H1 (cell line): ENCODE data around the gene SNX6. TPM values are rescaled to one million over a fixed set of nuclear protein-coding genes. Genes with fewer than 3 reads are reported as not detected.

Experiments
- CTCF ChIA-PET: fragments of 300-600 bp; sonication (Branson Sonifier 250); formaldehyde crosslinking; loops from one replicate; lab custom pipeline; 2021; ENCODE audit not compliant: partially characterized antibody; lab: Charles Lee
- POLR2A ChIA-PET: fragments of 300-600 bp; sonication (Branson Sonifier 250); formaldehyde crosslinking; loops from one replicate; lab custom pipeline; 2021; ENCODE audit warnings: inconsistent platforms; ENCODE audit not compliant: partially characterized antibody; lab: Charles Lee
- DNase-seq, 2 experiments: peaks; one replicate each; pipeline versions ENCODE4 v3.0.0 to v3.0.0-alpha.2; 2010 to 2022; ENCODE audit warnings: low spot score in 2 of 2, low read depth in 1 of 2, mixed read lengths in 1 of 2
- FAIRE-seq: peaks from 2 replicates; lab custom pipeline; 2011; peaks lifted over from hg19 to GRCh38; lab: Jason Lieb, UNC
- H2AFZ ChIP-seq: 2 replicates; pipeline ENCODE4 v1.8.1; 2012; ENCODE audit warnings: low read length, inconsistent platforms
- H2AK5ac ChIP-seq: 2 replicates; pipeline ENCODE4 v1.6.1; 2013; ENCODE audit warnings: low read depth, low read length
- H2BK120ac ChIP-seq: replicated peaks from 2 replicates; pipeline ENCODE3; 2013; ENCODE audit warnings: low read depth, low read length, inconsistent platforms
- H2BK12ac ChIP-seq: 2 replicates; pipeline ENCODE4 v1.6.1; 2013; ENCODE audit warnings: low read depth, low read length
- H2BK15ac ChIP-seq: 2 replicates; pipeline ENCODE4 v1.6.1; 2013; ENCODE audit warnings: low read length
- H2BK20ac ChIP-seq: 2 replicates; pipeline ENCODE4 v1.6.1; 2013; ENCODE audit warnings: low read length
- H2BK5ac ChIP-seq: 2 replicates; pipeline ENCODE4 v1.6.1; 2013; ENCODE audit warnings: low read depth, low read length
- H3K14ac ChIP-seq: 2 replicates; pipeline ENCODE4 v1.6.1; 2013; ENCODE audit warnings: inconsistent platforms; ENCODE audit not compliant: insufficient read length
- H3K18ac ChIP-seq: 2 replicates; pipeline ENCODE4 v1.6.1; 2013; ENCODE audit warnings: low read length; ENCODE audit errors: extremely low read depth
- H3K23ac ChIP-seq: 2 replicates; pipeline ENCODE4 v1.6.1; 2013; ENCODE audit warnings: inconsistent platforms; ENCODE audit not compliant: insufficient read length
- H3K23me2 ChIP-seq: 2 replicates; pipeline ENCODE4 v1.6.1; 2013; ENCODE audit warnings: low read depth, low read length
- H3K27ac ChIP-seq: 2 replicates; pipeline ENCODE4 v1.6.1; 2011; ENCODE audit warnings: low read depth, low read length, inconsistent platforms
- H3K27me3 ChIP-seq, 4 experiments: replicated peaks in 1 of 4; 1 replicate in 1 of 4; 2 replicates in 3 of 4; pipeline versions ENCODE4 v1.6.1 to v1.8.1; 2011 to 2013; ENCODE audit warnings: low read length in 3 of 4, mild to moderate bottlenecking in 3 of 4, inconsistent platforms in 2 of 4, mixed read lengths in 2 of 4, moderate library complexity in 1 of 4; ENCODE audit not compliant: control insufficient read depth in 3 of 4, insufficient read depth in 3 of 4; ENCODE audit errors: extremely low read depth in 1 of 4
- H3K36me3 ChIP-seq, 4 experiments: 2 replicates each; pipeline versions ENCODE4 v1.6.1 to v1.8.1; 2011 to 2013; ENCODE audit warnings: mild to moderate bottlenecking in 4 of 4, low read length in 3 of 4, moderate library complexity in 2 of 4, control low read depth in 1 of 4, inconsistent platforms in 1 of 4; ENCODE audit not compliant: insufficient read depth in 4 of 4, control insufficient read depth in 2 of 4
- H3K4ac ChIP-seq: replicated peaks from 2 replicates; pipeline ENCODE3; 2013; ENCODE audit warnings: low read length, low read depth, mixed read lengths, inconsistent platforms; ENCODE audit not compliant: insufficient read length
- H3K4me1 ChIP-seq, 4 experiments: replicated peaks in 1 of 4; 1 replicate in 1 of 4; 2 replicates in 3 of 4; pipeline versions ENCODE4 v1.6.1 to v1.8.1; 2011 to 2013; ENCODE audit warnings: low read length in 3 of 4, inconsistent platforms in 2 of 4, mixed read lengths in 1 of 4; ENCODE audit not compliant: insufficient read depth in 4 of 4, control insufficient read depth in 3 of 4
- H3K4me2 ChIP-seq, 2 experiments: 2 replicates each; pipeline versions ENCODE4 v1.6.1 to v1.8.1; 2011 to 2013; ENCODE audit warnings: low read depth in 2 of 2, low read length in 2 of 2, control low read depth in 1 of 2, inconsistent platforms in 1 of 2, mild to moderate bottlenecking in 1 of 2; ENCODE audit not compliant: insufficient read depth in 1 of 2
- H3K4me3 ChIP-seq, 4 experiments: fragments of 200-600, 300-600 bp in 1 of 4; sonication (generic), shearing (Covaris generic), sonication (Bioruptor Twin) in 1 of 4; 2 replicates each; pipeline versions ENCODE4 v1.5.1 to v1.8.1; 2011 to 2016; ENCODE audit warnings: low read length in 4 of 4, low read depth in 3 of 4, control low read depth in 2 of 4, inconsistent platforms in 2 of 4, mild to moderate bottlenecking in 2 of 4, mixed read lengths in 1 of 4, moderate library complexity in 1 of 4; ENCODE audit not compliant: insufficient read depth in 2 of 4; ENCODE audit errors: extremely low read depth in 1 of 4
- H3K56ac ChIP-seq: replicated peaks from 2 replicates; pipeline ENCODE3; 2013; ENCODE audit warnings: low read depth, mild to moderate bottlenecking, mixed read lengths, low read length, inconsistent platforms; ENCODE audit not compliant: insufficient read length
- H3K79me1 ChIP-seq: 2 replicates; pipeline ENCODE4 v1.6.1; 2013; ENCODE audit warnings: low read depth, low read length, control low read depth
- H3K79me2 ChIP-seq, 2 experiments: 2 replicates each; pipeline versions ENCODE4 v1.6.1 to v1.8.1; 2012 to 2013; ENCODE audit warnings: low read length in 2 of 2, mild to moderate bottlenecking in 2 of 2, inconsistent platforms in 1 of 2; ENCODE audit not compliant: insufficient read depth in 2 of 2, control insufficient read depth in 1 of 2
- H3K9ac ChIP-seq, 4 experiments: replicated peaks in 1 of 4; 1 replicate in 1 of 4; 2 replicates in 3 of 4; pipeline versions ENCODE4 v1.6.1 to v1.8.1; 2011 to 2013; ENCODE audit warnings: low read depth in 3 of 4, low read length in 3 of 4, control low read depth in 2 of 4, mild to moderate bottlenecking in 2 of 4, moderate library complexity in 2 of 4, inconsistent platforms in 1 of 4; ENCODE audit errors: extremely low read depth in 1 of 4
- H3K9me3 ChIP-seq, 2 experiments: 2 replicates each; pipeline versions ENCODE4 v1.6.1 to v1.8.1; 2012 to 2013; ENCODE audit warnings: mild to moderate bottlenecking in 2 of 2, moderate library complexity in 2 of 2, control low read depth in 1 of 2, inconsistent platforms in 1 of 2, low read depth in 1 of 2, low read length in 1 of 2, mixed read lengths in 1 of 2; ENCODE audit not compliant: insufficient read depth in 2 of 2
- H4K20me1 ChIP-seq, 2 experiments: replicated peaks in 1 of 2; 2 replicates each; pipeline versions ENCODE3 to v1.8.1; 2011 to 2013; ENCODE audit warnings: inconsistent platforms in 2 of 2, low read length in 2 of 2, mild to moderate bottlenecking in 1 of 2; ENCODE audit not compliant: insufficient read depth in 2 of 2, control insufficient read depth in 1 of 2
- H4K5ac ChIP-seq: 2 replicates; pipeline ENCODE4 v1.6.1; 2013; ENCODE audit warnings: low read length, low read depth, mixed read lengths, inconsistent platforms; ENCODE audit not compliant: insufficient read length
- H4K8ac ChIP-seq: 2 replicates; pipeline ENCODE4 v1.8.0; 2013; ENCODE audit warnings: mild to moderate bottlenecking, moderate library complexity, low read length, inconsistent platforms; ENCODE audit not compliant: insufficient read depth; ENCODE audit errors: extremely low read depth
- H4K91ac ChIP-seq: replicated peaks from 2 replicates; pipeline ENCODE3; 2013; ENCODE audit warnings: low read length, mixed read lengths, inconsistent platforms; ENCODE audit not compliant: insufficient read length
- CHD2 ChIP-seq: IDR thresholded peaks from 2 replicates; pipeline ENCODE4 v1.6.1; 2012; ENCODE audit warnings: low read length, improper control_type of control experiment
- EZH2 ChIP-seq: fragments of 200-600 bp; sonication (generic); IDR thresholded peaks from 2 replicates; pipeline ENCODE4 v1.7.1; 2012; ENCODE audit warnings: low read depth, mild to moderate bottlenecking, moderate library complexity, low read length, inconsistent platforms; ENCODE audit not compliant: severe bottlenecking
- MAX ChIP-seq: IDR thresholded peaks from 2 replicates; pipeline ENCODE4 v1.6.1; 2012; ENCODE audit warnings: inconsistent platforms
- POLR2AphosphoS5 ChIP-seq: IDR thresholded peaks from 2 replicates; pipeline ENCODE4 v1.6.1; 2011; ENCODE audit warnings: low read depth, low read length
- ZNF274 ChIP-seq: IDR thresholded peaks from 2 replicates; pipeline ENCODE4 v1.7.0; 2012; ENCODE audit warnings: low read length, borderline replicate concordance; ENCODE audit errors: extremely low read depth
- WGBS, 2 experiments: shearing (Covaris generic) in 1 of 2; methylation state at CpG; one replicate each; pipeline versions ENCODE4 v1.1.6 to v1.1.7; 2013 to 2015; ENCODE audit warnings: low lambda C conversion rate in 2 of 2, mixed read lengths in 2 of 2, inconsistent platforms in 1 of 2, low coverage in 1 of 2, missing lambda C conversion rate in 1 of 2; ENCODE audit not compliant: insufficient replicate concordance in 2 of 2, insufficient coverage in 1 of 2, insufficient read length in 1 of 2; ENCODE audit errors: extremely low coverage in 1 of 2, missing lambda C conversion rate in 1 of 2; 5-methylcytosine and 5-hydroxymethylcytosine counted together
- polyA plus RNA-seq, 7 experiments: library from polyadenylated mRNA; depleted of rRNA in 3 of 7; stranded (reverse) in 5 of 7; unstranded in 2 of 7; fragments of >200 nt in 5 of 7; fragments of 200-250 nt in 2 of 7; gene quantifications; 1 replicate in 5 of 7; 2 replicates in 1 of 7; 4 replicates in 1 of 7; pipeline versions ENCODE4 v1.2.1 to v1.2.3, GENCODE V29; 2011 to 2013; ENCODE audit warnings: missing spikeins in 2 of 7, mixed read lengths in 2 of 7
- total RNA-seq: library from RNA; stranded (reverse); fragmentation: NEBNext Ultra II Directional; extraction: Animal tissue kit (Norgen Biotek cat#: 25700); gene quantifications from 2 replicates; pipeline ENCODE4 v1.2.1, GENCODE V29; 2021

Gene SNX6
- total and polyA plus RNA-seq, 2 of the 8 experiments (the other 6 are each of a cell fraction or from before 2014, with no cell fraction given): 53.4 to 71.1 TPM

- Histone ChIP-seq H3K27me3 (no peaks in the 10 kb centered on the region), H4K91ac (no peak overlapping the region), H2BK15ac (no peak overlapping the region), H4K20me1 (peaks cover 0 to 4% of the 10 kb centered on the region in 2 experiments), H4K8ac (no peak overlapping the region), H2BK120ac (no peak overlapping the region), H3K36me3 (peaks cover 0 to 9% (median 2%) of the 10 kb centered on the region in 4 experiments; a peak in 4 of 8 replicates), H4K5ac (no peak overlapping the region), H3K56ac (no peak overlapping the region), H2BK5ac (no peak overlapping the region), H3K23me2 (no peaks in the 10 kb centered on the region), H3K4me1 (no peaks in the 10 kb centered on the region), H3K27ac (no peak overlapping the region), H3K4ac (no peak overlapping the region), H3K79me1 (no peaks in the 10 kb centered on the region), H2AFZ (no peak overlapping the region), H3K79me2 (no peaks in the 10 kb centered on the region; a peak in 1 of 4 replicates), H3K23ac (no peak overlapping the region), H2BK20ac (no peak overlapping the region), H3K4me3 (no peak overlapping the region), H3K4me2 (no peak overlapping the region), H3K14ac (no peak overlapping the region), H3K9me3 (no peaks in the 10 kb centered on the region), H3K9ac (no peak overlapping the region), H3K18ac (no peak overlapping the region), H2AK5ac (no peak overlapping the region), H2BK12ac (no peak overlapping the region)
- no peak for FAIRE-seq
- CTCF ChIA-PET: no interaction called here
- POLR2A ChIA-PET: no interaction called here
- WGBS, 2 experiments: 84% methylated on average over 3 of the region's 3 CpGs; no CpG with 5 or more reads in 1 of the 2 experiments
- no peak for TF ChIP-seq ZNF274
- TF ChIP-seq CHD2: no peak
- no peak for TF ChIP-seq EZH2
- no peak for TF ChIP-seq MAX
- TF ChIP-seq POLR2AphosphoS5: no peak
- no peak for DNase-seq
Measured at GRCh38 chr14:34619471-34619870, 10.5 kb downstream of the SNX6 start.
